H9 (cell line): Measurements from ENCODE around the gene SNN. TPM values are rescaled to one million over a fixed set of nuclear protein-coding genes. Genes with fewer than 3 reads are reported as not detected.

ENCODE experiments used
- DNase-seq: peaks from one replicate; pipeline ENCODE4 v3.0.0-alpha.2; 2017
- H2AFZ ChIP-seq: one replicate; pipeline ENCODE4 v1.6.1; 2013; ENCODE audit warnings: mild to moderate bottlenecking, low read length, control low read depth, moderate library complexity
- H2AK5ac ChIP-seq: 2 replicates; pipeline ENCODE4 v1.6.1; 2013; ENCODE audit warnings: low read length, control low read depth, mixed read lengths; ENCODE audit not compliant: insufficient read length
- H2BK120ac ChIP-seq: one replicate; pipeline ENCODE4 v1.6.1; 2013; ENCODE audit warnings: low read depth, mild to moderate bottlenecking, low read length, control low read depth, inconsistent platforms; ENCODE audit not compliant: poor library complexity, severe bottlenecking
- H2BK12ac ChIP-seq: 2 replicates; pipeline ENCODE4 v1.6.1; 2013; ENCODE audit warnings: low read length, control low read depth, mixed read lengths, low read depth; ENCODE audit not compliant: insufficient read length
- H2BK15ac ChIP-seq: 2 replicates; pipeline ENCODE4 v1.6.1; 2013; ENCODE audit warnings: low read depth, low read length, control low read depth
- H2BK20ac ChIP-seq: one replicate; pipeline ENCODE4 v1.6.1; 2013; ENCODE audit warnings: low read depth, mild to moderate bottlenecking, low read length, control low read depth, inconsistent platforms; ENCODE audit not compliant: poor library complexity, severe bottlenecking
- H2BK5ac ChIP-seq: 2 replicates; pipeline ENCODE4 v1.6.1; 2013; ENCODE audit warnings: low read length, control low read depth, mixed read lengths; ENCODE audit not compliant: insufficient read length
- H3K14ac ChIP-seq: 2 replicates; pipeline ENCODE4 v1.6.1; 2013; ENCODE audit warnings: low read length, control low read depth; ENCODE audit not compliant: insufficient read depth
- H3K18ac ChIP-seq: 2 replicates; pipeline ENCODE4 v1.6.1; 2013; ENCODE audit warnings: low read depth, mild to moderate bottlenecking, mixed read lengths, low read length, control low read depth; ENCODE audit not compliant: insufficient read length
- H3K23ac ChIP-seq: 2 replicates; pipeline ENCODE4 v1.6.1; 2013; ENCODE audit warnings: low read length, control low read depth, mixed read lengths, low read depth; ENCODE audit not compliant: insufficient read length
- H3K23me2 ChIP-seq: 2 replicates; pipeline ENCODE4 v1.6.1; 2013; ENCODE audit warnings: low read depth, mild to moderate bottlenecking, mixed read lengths, low read length, control low read depth; ENCODE audit not compliant: insufficient read length, poor library complexity, severe bottlenecking
- H3K27ac ChIP-seq: 2 replicates; pipeline ENCODE4 v1.5.1; 2013; ENCODE audit warnings: low read length, control low read depth, mixed read lengths, low read depth; ENCODE audit not compliant: insufficient read length
- H3K27me3 ChIP-seq: 2 replicates; pipeline ENCODE4 v1.6.1; 2013; ENCODE audit warnings: low read length, control low read depth, inconsistent platforms; ENCODE audit not compliant: insufficient read depth
- H3K4ac ChIP-seq: 2 replicates; pipeline ENCODE4 v1.6.1; 2013; ENCODE audit warnings: low read depth, mild to moderate bottlenecking, control low read depth, inconsistent platforms, low read length, moderate library complexity
- H3K4me1 ChIP-seq: 2 replicates; pipeline ENCODE4 v1.6.1; 2013; ENCODE audit warnings: low read length, control low read depth, inconsistent platforms; ENCODE audit not compliant: insufficient read depth
- H3K4me2 ChIP-seq: 2 replicates; pipeline ENCODE4 v1.6.1; 2013; ENCODE audit warnings: low read length, control low read depth, mixed read lengths; ENCODE audit not compliant: insufficient read length, insufficient read depth
- H3K56ac ChIP-seq: 2 replicates; pipeline ENCODE4 v1.6.1; 2013; ENCODE audit warnings: low read depth, mild to moderate bottlenecking, mixed read lengths, low read length, control low read depth; ENCODE audit not compliant: insufficient read length
- H3K79me1 ChIP-seq: 2 replicates; pipeline ENCODE4 v1.6.1; 2013; ENCODE audit warnings: low read depth, mild to moderate bottlenecking, moderate library complexity, low read length, control low read depth, inconsistent platforms; ENCODE audit not compliant: insufficient read depth, poor library complexity, severe bottlenecking
- H3K79me2 ChIP-seq: 2 replicates; pipeline ENCODE4 v1.6.1; 2013; ENCODE audit warnings: low read length, control low read depth, inconsistent platforms; ENCODE audit not compliant: insufficient read depth
- H3K9ac ChIP-seq: 2 replicates; pipeline ENCODE4 v1.6.1; 2013; ENCODE audit warnings: low read length, control low read depth, mixed read lengths; ENCODE audit not compliant: insufficient read length; ENCODE audit errors: extremely low read depth
- H3K9me3 ChIP-seq: one replicate; pipeline ENCODE4 v1.6.1; 2013; ENCODE audit warnings: low read depth, low read length, inconsistent platforms; ENCODE audit not compliant: control insufficient read depth
- H3T11ph ChIP-seq: one replicate; pipeline ENCODE4 v1.6.1; 2013; ENCODE audit warnings: mild to moderate bottlenecking, low read length, control low read depth, inconsistent platforms
- H4K20me1 ChIP-seq: one replicate; pipeline ENCODE4 v1.6.1; 2013; ENCODE audit not compliant: control insufficient read depth, insufficient read length, insufficient read depth
- H4K5ac ChIP-seq: 2 replicates; pipeline ENCODE4 v1.6.1; 2013; ENCODE audit warnings: low read depth, mild to moderate bottlenecking, mixed read lengths, low read length, control low read depth; ENCODE audit not compliant: insufficient read length
- H4K8ac ChIP-seq: replicated peaks from 2 replicates; pipeline ENCODE4 v1.6.1; 2013; ENCODE audit warnings: low read length, control low read depth, mixed read lengths, low read depth; ENCODE audit not compliant: insufficient read length
- H4K91ac ChIP-seq: 2 replicates; pipeline ENCODE4 v1.6.1; 2013; ENCODE audit warnings: low read depth, mild to moderate bottlenecking, moderate library complexity, mixed read lengths, low read length, control low read depth; ENCODE audit not compliant: insufficient read length
- H3K27ac Mint-ChIP-seq, 3 experiments: 2 replicates in 2 of 3; 3 replicates in 1 of 3; pipeline ENCODE4 v1.8.0; 2020 to 2021; ENCODE audit warnings: mixed read lengths in 3 of 3, mild to moderate bottlenecking in 1 of 3, moderate library complexity in 1 of 3
- H3K27me3 Mint-ChIP-seq: 2 replicates; pipeline ENCODE4 v1.8.0; 2021; ENCODE audit warnings: low read depth, mild to moderate bottlenecking, moderate library complexity, mixed read lengths
- H3K36me3 Mint-ChIP-seq, 3 experiments: 2 replicates in 2 of 3; 3 replicates in 1 of 3; pipeline ENCODE4 v1.8.0; 2020 to 2021; ENCODE audit warnings: low read depth in 3 of 3, mixed read lengths in 3 of 3; ENCODE audit not compliant: insufficient read depth in 1 of 3
- H3K4me1 Mint-ChIP-seq, 2 experiments: 2 replicates each; pipeline ENCODE4 v1.8.0; 2020; ENCODE audit warnings: mixed read lengths in 2 of 2
- H3K4me3 Mint-ChIP-seq, 2 experiments: 2 replicates in 1 of 2; 3 replicates in 1 of 2; pipeline ENCODE4 v1.8.0; 2020 to 2021; ENCODE audit warnings: mild to moderate bottlenecking in 2 of 2, mixed read lengths in 2 of 2, moderate library complexity in 1 of 2
- H3K9me3 Mint-ChIP-seq, 2 experiments: 2 replicates in 1 of 2; 3 replicates in 1 of 2; pipeline ENCODE4 v1.8.0; 2020; ENCODE audit warnings: mild to moderate bottlenecking in 2 of 2, mixed read lengths in 2 of 2, moderate library complexity in 1 of 2
- WGBS: extraction: QIAGEN DNeasy Blood & Tissue Kit; methylation state at CpG from one replicate; pipeline ENCODE4 v1.1.7; 2013; ENCODE audit warnings: missing lambda C conversion rate, low lambda C conversion rate, mixed read lengths; ENCODE audit not compliant: insufficient read length; ENCODE audit errors: extremely low coverage; 5-methylcytosine and 5-hydroxymethylcytosine counted together
- total RNA-seq: library from RNA; stranded (reverse); gene quantifications from 2 replicates; pipeline ENCODE4 v1.2.1, GENCODE V29; 2021
- TF ChIP-seq, protein P1 (sequence below): fragments of 200-600 bp; sonication (generic); conservative IDR thresholded peaks from 3 replicates; pipeline ENCODE4 v1.8.0; 2021; ENCODE audit warnings: antibody characterized with exemption, mild to moderate bottlenecking

The SNN gene
- total RNA-seq, 1 experiment from 2014 or later: 44.2 TPM

DNA sequence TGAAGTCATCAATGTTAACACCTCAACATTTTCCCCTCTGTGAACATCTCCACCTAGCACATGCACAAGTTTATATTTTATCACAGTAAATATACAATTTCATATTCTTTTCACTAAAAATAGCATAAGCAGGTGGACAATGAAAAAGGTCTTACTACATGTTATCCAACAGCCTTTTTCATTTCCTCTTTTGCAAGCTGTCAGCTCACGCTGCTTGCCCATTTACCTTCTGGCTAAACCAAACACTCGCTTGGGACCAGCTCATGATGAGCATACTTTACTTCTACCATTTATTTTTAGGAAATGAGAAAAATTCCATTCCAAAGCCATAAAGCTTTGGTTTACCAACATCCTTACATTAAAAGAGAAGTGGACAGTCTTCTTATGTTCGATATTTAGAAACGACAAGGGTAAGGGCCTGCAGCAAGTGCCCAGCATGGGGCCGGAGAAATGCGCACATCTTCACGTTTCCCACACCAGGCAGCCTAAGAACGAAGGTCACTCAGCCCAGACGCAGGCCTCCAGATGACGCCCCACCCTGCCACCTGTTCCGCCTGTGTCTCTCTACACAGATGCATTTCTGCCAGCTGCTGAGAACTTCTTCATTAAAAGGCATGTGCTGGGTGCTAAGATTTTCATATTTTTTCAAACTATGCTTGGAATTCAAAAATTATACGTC is 13.9 kb downstream of the SNN start:
- no CpG with 5 or more reads among the region's 12 CpGs for WGBS
- Histone ChIP-seq H3K56ac (no peak overlapping the region), H3K79me2 (no peaks in the 10 kb centered on the region), H4K5ac (no peak overlapping the region), H3K23me2 (no peaks in the 10 kb centered on the region), H3K4ac (no peak overlapping the region), H3K18ac (no peak overlapping the region), H2AFZ (no peak overlapping the region), H4K91ac (no peak overlapping the region), H4K20me1 (no peaks in the 10 kb centered on the region), H3K14ac (no peak overlapping the region), H2BK15ac (no peak overlapping the region), H2BK20ac (no peak overlapping the region), H3K27ac (no peak overlapping the region), H3K27me3 (no peaks in the 10 kb centered on the region), H3K23ac (no peak overlapping the region), H3K4me2 (no peak overlapping the region), H3T11ph (no peak overlapping the region), H4K8ac (no peak overlapping the region), H3K9ac (no peak overlapping the region), H2BK5ac (no peak overlapping the region), H3K9me3 (no peaks in the 10 kb centered on the region), H3K4me1 (no peaks in the 10 kb centered on the region), H2BK120ac (no peak overlapping the region), H2AK5ac (no peak overlapping the region), H2BK12ac (no peak overlapping the region), H3K79me1 (no peaks in the 10 kb centered on the region)
- TF ChIP-seq, protein P1, sequence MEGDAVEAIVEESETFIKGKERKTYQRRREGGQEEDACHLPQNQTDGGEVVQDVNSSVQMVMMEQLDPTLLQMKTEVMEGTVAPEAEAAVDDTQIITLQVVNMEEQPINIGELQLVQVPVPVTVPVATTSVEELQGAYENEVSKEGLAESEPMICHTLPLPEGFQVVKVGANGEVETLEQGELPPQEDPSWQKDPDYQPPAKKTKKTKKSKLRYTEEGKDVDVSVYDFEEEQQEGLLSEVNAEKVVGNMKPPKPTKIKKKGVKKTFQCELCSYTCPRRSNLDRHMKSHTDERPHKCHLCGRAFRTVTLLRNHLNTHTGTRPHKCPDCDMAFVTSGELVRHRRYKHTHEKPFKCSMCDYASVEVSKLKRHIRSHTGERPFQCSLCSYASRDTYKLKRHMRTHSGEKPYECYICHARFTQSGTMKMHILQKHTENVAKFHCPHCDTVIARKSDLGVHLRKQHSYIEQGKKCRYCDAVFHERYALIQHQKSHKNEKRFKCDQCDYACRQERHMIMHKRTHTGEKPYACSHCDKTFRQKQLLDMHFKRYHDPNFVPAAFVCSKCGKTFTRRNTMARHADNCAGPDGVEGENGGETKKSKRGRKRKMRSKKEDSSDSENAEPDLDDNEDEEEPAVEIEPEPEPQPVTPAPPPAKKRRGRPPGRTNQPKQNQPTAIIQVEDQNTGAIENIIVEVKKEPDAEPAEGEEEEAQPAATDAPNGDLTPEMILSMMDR: no peak
- DNase-seq: no peak
- Mint-ChIP-seq H3K4me1 (peaks cover 0 to 7% of the 10 kb centered on the region in 2 experiments; a peak in 3 of 4 replicates), H3K9me3 (no peaks in the 10 kb centered on the region), H3K4me3 (no peak overlapping the region), H3K36me3 (peaks cover 6 to 59% (median 44%) of the 10 kb centered on the region in 3 experiments; a peak in 5 of 7 replicates), H3K27ac (peak overlapping the region in 2 of 3 experiments; percentile 4 to 49; a peak in 1 of 7 replicates), H3K27me3 (no peaks in the 10 kb centered on the region)
